ENCODE results near the gene TTLL7. TPM values are rescaled to one million over a fixed set of nuclear protein-coding genes. Genes with fewer than 3 reads are reported as not detected.
"Not testable (repeated sequence)": the region's sequence is repeated elsewhere in the genome, so short reads cannot be mapped to it uniquely, and the experiment has no call there.

Gene TTLL7
- total RNA-seq, 2 donors from 2014 or later: 2.5 to 21.3 TPM

GRCh38 chr1:83983918-83984317 lies 15.0 kb downstream of the TTLL7 start:
- H3K4me3 Mint-ChIP-seq; H3K9me3 Mint-ChIP-seq; H3K27ac Mint-ChIP-seq; H3K36me3 Mint-ChIP-seq; ATAC-seq; H3K4me1 Mint-ChIP-seq (ENCODE audit: low read depth in 2 of 2); DNase-seq (ENCODE audit: low spot score): not testable (repeated sequence)
- peaks cover 7 to 14% of the 10 kb centered on the region in 2 donors for H3K27me3 Mint-ChIP-seq

GRCh38 chr1:83978056-83978455 lies 20.9 kb downstream of the TTLL7 start:
- DNase-seq (ENCODE audit: low spot score) (no peak), ATAC-seq (no peak)
- no peaks in the 10 kb centered on the region for H3K9me3 Mint-ChIP-seq
- H3K36me3 Mint-ChIP-seq: no peaks in the 10 kb centered on the region
- H3K4me3 Mint-ChIP-seq: no peak overlapping the region
- H3K4me1 Mint-ChIP-seq (ENCODE audit: low read depth in 2 of 2): no peaks in the 10 kb centered on the region
- H3K27ac Mint-ChIP-seq: no peak overlapping the region
- peaks cover 9 to 17% of the 10 kb centered on the region in 2 donors for H3K27me3 Mint-ChIP-seq

- ATAC-seq (no peak), DNase-seq (ENCODE audit: low spot score) (no peak)
- H3K27me3 Mint-ChIP-seq: peaks cover 11 to 18% of the 10 kb centered on the region in 2 donors
- H3K9me3 Mint-ChIP-seq: no peaks in the 10 kb centered on the region
- H3K36me3 Mint-ChIP-seq: no peaks in the 10 kb centered on the region
- no peaks in the 10 kb centered on the region for H3K4me1 Mint-ChIP-seq (ENCODE audit: low read depth in 2 of 2)
- H3K27ac Mint-ChIP-seq: no peak overlapping the region
- no peak overlapping the region for H3K4me3 Mint-ChIP-seq
Observed at GRCh38 chr1:83976920-83977319, 22.0 kb downstream of the TTLL7 start.

GRCh38 chr1:83970802-83971201 lies 28.1 kb downstream of the TTLL7 start:
- H3K27me3 Mint-ChIP-seq: peaks cover 13 to 35% of the 10 kb centered on the region in 2 donors
- no peaks in the 10 kb centered on the region for H3K9me3 Mint-ChIP-seq
- no peak for DNase-seq (ENCODE audit: low spot score)
- H3K4me3 Mint-ChIP-seq: no peak overlapping the region
- H3K36me3 Mint-ChIP-seq: no peaks in the 10 kb centered on the region
- ATAC-seq: no peak
- no peak overlapping the region for H3K27ac Mint-ChIP-seq
- H3K4me1 Mint-ChIP-seq (ENCODE audit: low read depth in 2 of 2): no peaks in the 10 kb centered on the region

DNA sequence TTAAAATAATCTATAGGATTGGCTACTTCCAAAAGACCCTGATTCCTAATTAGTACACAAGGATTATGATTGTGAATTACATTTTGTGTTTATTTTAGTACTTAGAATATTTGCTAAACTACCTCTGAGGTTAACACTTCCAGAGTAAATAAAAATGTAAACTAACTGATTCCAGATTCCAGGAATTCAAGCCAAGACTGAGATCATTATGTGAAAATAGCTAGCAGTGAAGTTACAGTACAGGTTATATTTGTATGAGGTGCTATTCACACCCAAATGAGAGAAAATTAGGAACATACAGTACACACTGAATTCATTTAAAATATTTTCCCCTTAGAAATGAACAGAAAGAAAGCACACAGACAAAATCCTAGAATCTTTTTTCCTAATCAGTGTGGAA lies 28.8 kb downstream of the TTLL7 start:
- Mint-ChIP-seq H3K9me3 (no peaks in the 10 kb centered on the region), H3K4me1 (ENCODE audit: low read depth in 2 of 2) (no peaks in the 10 kb centered on the region), H3K27ac (no peak overlapping the region), H3K36me3 (no peaks in the 10 kb centered on the region), H3K4me3 (no peak overlapping the region), H3K27me3 (peaks cover 13 to 35% of the 10 kb centered on the region in 2 donors)
- DNase-seq (ENCODE audit: low spot score) (no peak), ATAC-seq (no peak)

DNA sequence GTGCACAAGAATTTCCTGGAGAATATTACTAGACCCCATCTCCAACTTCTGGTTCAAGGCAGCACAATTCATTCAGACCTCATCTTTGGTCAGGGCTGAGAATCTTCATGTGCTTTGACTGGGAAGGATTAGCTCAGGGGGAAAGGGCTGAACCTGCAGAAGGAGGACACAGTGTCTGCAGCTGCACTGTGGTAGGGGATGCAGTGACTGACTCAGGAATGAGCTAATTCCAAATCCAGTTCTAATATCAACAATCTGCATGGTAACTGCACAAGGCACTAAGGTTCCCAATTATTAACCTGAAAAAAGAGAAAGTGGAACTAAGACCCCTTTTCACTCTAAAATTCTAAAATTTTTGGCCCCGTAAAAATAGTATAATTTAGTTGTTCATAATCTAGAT lies 31.6 kb downstream of the TTLL7 start:
- H3K4me1 Mint-ChIP-seq (ENCODE audit: low read depth in 2 of 2): no peaks in the 10 kb centered on the region
- H3K27me3 Mint-ChIP-seq: peaks cover 7 to 20% of the 10 kb centered on the region in 2 donors
- ATAC-seq (no peak), DNase-seq (ENCODE audit: low spot score) (no peak)
- H3K27ac Mint-ChIP-seq: no peak overlapping the region
- no peaks in the 10 kb centered on the region for H3K36me3 Mint-ChIP-seq
- no peak overlapping the region for H3K4me3 Mint-ChIP-seq
- H3K9me3 Mint-ChIP-seq: no peaks in the 10 kb centered on the region

DNA sequence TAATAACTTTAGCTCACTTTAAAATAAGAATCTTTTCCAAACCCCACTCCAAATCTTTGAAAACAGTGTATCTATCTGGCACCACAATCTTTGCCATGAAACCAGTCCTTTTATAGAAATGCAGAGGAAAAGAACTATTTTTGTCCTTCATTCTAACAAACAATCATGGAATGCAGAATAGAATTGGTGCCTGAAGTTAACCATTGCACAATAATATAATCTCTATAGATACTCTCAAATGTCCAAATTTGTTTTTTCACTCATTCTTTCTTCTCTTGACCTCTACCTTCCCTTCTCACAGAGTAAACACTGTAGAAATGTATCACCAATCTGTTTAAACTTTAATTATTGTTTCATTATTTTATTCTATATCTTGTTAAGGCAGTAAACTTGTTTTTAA lies 34.8 kb downstream of the TTLL7 start:
- H3K9me3 Mint-ChIP-seq: no peaks in the 10 kb centered on the region
- H3K36me3 Mint-ChIP-seq: no peaks in the 10 kb centered on the region
- no peak overlapping the region for H3K27ac Mint-ChIP-seq
- H3K4me1 Mint-ChIP-seq (ENCODE audit: low read depth in 2 of 2): no peaks in the 10 kb centered on the region
- DNase-seq (ENCODE audit: low spot score) (no peak), ATAC-seq (no peak)
- H3K4me3 Mint-ChIP-seq: no peak overlapping the region
- H3K27me3 Mint-ChIP-seq: peaks cover 9 to 25% of the 10 kb centered on the region in 2 donors

- Mint-ChIP-seq H3K36me3 (no peaks in the 10 kb centered on the region), H3K27ac (no peak overlapping the region), H3K4me1 (ENCODE audit: low read depth in 2 of 2) (no peaks in the 10 kb centered on the region), H3K27me3 (peaks cover 8 to 15% of the 10 kb centered on the region in 2 donors), H3K9me3 (no peaks in the 10 kb centered on the region), H3K4me3 (no peak overlapping the region)
- DNase-seq (ENCODE audit: low spot score): no peak
- no peak for ATAC-seq
Observed at GRCh38 chr1:83961571-83962295, 37.2 kb downstream of the TTLL7 start.

DNA sequence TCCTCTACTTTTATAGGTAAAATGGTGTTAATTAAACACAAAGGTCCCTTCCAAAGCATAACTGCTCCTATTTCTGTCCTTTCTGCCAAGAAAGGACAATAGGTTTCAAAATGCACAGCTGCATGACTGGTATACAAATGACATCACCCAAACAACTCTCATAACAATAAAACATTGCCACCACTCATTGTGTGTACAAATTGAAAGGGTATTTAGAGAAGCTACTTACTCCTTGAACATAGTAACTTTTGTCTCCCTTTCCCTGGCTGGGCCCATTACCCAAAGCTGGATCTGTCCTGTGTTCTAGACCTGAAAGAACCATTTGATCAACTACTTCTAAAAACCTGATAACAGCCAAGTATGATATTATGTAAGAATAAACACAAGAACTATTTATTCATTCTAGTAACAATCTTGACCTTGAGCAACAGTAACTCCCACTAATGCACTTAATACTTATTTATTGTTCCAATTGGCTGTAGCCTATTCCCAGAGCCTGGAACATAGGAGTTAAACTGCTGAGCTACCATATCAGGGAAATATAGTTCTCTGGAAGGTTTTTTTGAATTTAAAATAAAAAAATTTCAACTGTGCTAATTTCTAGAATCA lies 38.2 kb downstream of the TTLL7 start:
- no peaks in the 10 kb centered on the region for H3K4me1 Mint-ChIP-seq (ENCODE audit: low read depth in 2 of 2)
- H3K36me3 Mint-ChIP-seq: no peaks in the 10 kb centered on the region
- no peak for DNase-seq (ENCODE audit: low spot score)
- peaks cover 8% of the 10 kb centered on the region in 2 donors for H3K27me3 Mint-ChIP-seq
- H3K9me3 Mint-ChIP-seq: no peaks in the 10 kb centered on the region
- no peak overlapping the region for H3K27ac Mint-ChIP-seq
- ATAC-seq: no peak
- no peak overlapping the region for H3K4me3 Mint-ChIP-seq

DNA sequence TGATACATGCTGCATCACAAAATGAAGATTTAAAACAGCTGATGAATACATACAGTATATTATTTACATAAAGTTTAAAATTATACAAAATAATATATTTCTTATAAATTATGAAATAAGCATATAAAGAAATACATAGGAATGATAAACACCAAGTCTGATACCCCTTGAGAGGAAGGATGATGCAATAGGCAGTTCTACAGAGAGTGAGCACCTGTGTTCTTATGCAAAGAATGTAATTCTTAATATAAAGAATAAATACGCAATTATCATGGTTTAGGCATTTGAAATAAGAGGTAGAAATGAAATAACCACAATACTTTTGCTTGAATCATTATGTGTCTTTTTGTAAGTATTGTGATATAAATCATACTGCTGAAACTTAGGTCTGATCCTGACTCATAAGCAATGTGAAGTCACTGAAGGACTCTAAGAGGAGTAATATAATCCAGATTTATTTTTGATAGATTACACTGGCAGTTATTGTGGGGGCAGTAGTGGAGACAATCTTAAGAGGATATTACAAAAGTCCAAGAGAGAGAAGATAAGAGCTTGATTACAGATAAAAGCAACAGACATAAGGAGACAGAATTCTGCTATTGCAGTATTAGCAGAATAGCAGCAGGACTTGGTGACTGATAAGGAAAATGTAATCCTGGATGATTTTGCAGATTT lies 39.0 kb downstream of the TTLL7 start:
- no peak overlapping the region for H3K27ac Mint-ChIP-seq
- H3K4me3 Mint-ChIP-seq: no peak overlapping the region
- H3K27me3 Mint-ChIP-seq: peaks cover 8 to 11% of the 10 kb centered on the region in 2 donors
- H3K9me3 Mint-ChIP-seq: no peaks in the 10 kb centered on the region
- no peaks in the 10 kb centered on the region for H3K4me1 Mint-ChIP-seq (ENCODE audit: low read depth in 2 of 2)
- ATAC-seq (no peak), DNase-seq (ENCODE audit: low spot score) (no peak)
- no peaks in the 10 kb centered on the region for H3K36me3 Mint-ChIP-seq

DNA sequence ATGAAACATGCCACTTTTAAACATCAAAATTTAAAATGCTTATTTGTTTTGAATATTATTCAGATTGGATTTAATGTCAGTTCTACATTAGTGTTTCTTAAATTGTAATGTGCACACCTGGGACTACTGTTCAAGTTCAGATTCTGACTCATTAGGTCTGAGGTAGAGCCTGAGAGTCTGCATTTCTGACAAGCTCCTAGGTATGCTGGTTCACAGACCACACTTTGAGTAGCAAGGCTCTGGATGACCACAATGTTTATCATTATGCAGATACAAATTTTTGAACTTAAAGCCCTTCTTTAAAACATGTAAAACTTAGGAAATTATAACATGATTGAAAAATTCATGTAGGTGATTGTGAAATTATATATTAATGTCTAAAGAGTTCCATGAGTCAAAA lies 40.2 kb downstream of the TTLL7 start:
- Mint-ChIP-seq H3K9me3 (no peaks in the 10 kb centered on the region), H3K4me1 (ENCODE audit: low read depth in 2 of 2) (no peaks in the 10 kb centered on the region), H3K36me3 (no peaks in the 10 kb centered on the region), H3K4me3 (no peak overlapping the region), H3K27me3 (peaks cover 8 to 12% of the 10 kb centered on the region in 2 donors), H3K27ac (no peak overlapping the region)
- no peak for DNase-seq (ENCODE audit: low spot score)
- no peak for ATAC-seq

DNA sequence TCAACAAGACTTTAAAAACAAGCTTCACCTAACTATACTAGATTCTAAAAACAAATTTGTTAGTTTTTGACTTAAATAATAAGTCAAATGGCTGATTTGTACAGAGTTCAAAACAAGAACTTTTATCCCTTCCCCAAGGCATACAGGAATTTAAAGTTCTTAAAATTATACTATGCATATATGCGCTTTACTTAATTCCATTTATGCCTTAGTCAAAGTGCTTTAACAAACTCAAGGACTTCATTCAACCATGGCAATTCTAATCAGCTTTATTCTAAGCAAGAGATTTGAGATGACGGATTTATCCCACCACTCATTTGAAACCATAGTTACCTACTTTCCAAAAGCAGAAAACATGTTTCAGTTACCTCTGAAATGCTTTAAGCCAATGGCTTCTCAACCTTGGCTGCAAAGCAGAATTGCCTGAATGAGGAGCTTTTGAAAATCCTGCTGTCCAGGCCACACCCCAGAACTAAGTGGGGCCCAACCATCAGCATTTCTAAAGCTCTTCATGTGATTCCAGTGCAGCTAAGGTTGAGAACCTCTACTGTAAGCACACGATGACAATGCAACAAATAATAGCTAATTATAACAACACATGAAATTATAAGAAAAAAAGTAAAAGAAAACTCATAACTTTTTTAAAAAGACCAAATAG lies 44.6 kb downstream of the TTLL7 start:
- ATAC-seq: no peak
- no peaks in the 10 kb centered on the region for H3K4me1 Mint-ChIP-seq (ENCODE audit: low read depth in 2 of 2)
- H3K27ac Mint-ChIP-seq: no peak overlapping the region
- peaks cover 11 to 14% of the 10 kb centered on the region in 2 donors for H3K27me3 Mint-ChIP-seq
- no peak for DNase-seq (ENCODE audit: low spot score)
- H3K36me3 Mint-ChIP-seq: no peaks in the 10 kb centered on the region
- H3K4me3 Mint-ChIP-seq: no peak overlapping the region
- H3K9me3 Mint-ChIP-seq: no peaks in the 10 kb centered on the region

GRCh38 chr1:83950106-83950661 lies 48.7 kb downstream of the TTLL7 start:
- Mint-ChIP-seq H3K4me1 (ENCODE audit: low read depth in 2 of 2) (no peaks in the 10 kb centered on the region), H3K36me3 (no peaks in the 10 kb centered on the region), H3K27me3 (peaks cover 9 to 14% of the 10 kb centered on the region in 2 donors), H3K4me3 (no peak overlapping the region), H3K9me3 (no peaks in the 10 kb centered on the region), H3K27ac (no peak overlapping the region)
- no peak for ATAC-seq
- no peak for DNase-seq (ENCODE audit: low spot score)
